Pulmonary artery endothelial cell (primary cell): ENCODE data around the gene STOML1. TPM values are rescaled to one million over a fixed set of nuclear protein-coding genes. Genes with fewer than 3 reads are reported as not detected.
"Not testable (repeated sequence)": the region's sequence is repeated elsewhere in the genome, so short reads cannot be mapped to it uniquely, and the experiment has no call there.

Experiments
- DNase-seq: peaks from one replicate; pipeline ENCODE4 v3.0.0-alpha.2; 2011; ENCODE audit warnings: low read depth, low spot score
- total RNA-seq: library from RNA; depleted of rRNA; stranded (reverse); fragments of >200 nt; gene quantifications from 2 replicates; pipeline ENCODE4 v1.2.3, GENCODE V29; 2014

STOML1 gene
- total RNA-seq, 1 donor from 2014 or later = 9.1 TPM

DNA sequence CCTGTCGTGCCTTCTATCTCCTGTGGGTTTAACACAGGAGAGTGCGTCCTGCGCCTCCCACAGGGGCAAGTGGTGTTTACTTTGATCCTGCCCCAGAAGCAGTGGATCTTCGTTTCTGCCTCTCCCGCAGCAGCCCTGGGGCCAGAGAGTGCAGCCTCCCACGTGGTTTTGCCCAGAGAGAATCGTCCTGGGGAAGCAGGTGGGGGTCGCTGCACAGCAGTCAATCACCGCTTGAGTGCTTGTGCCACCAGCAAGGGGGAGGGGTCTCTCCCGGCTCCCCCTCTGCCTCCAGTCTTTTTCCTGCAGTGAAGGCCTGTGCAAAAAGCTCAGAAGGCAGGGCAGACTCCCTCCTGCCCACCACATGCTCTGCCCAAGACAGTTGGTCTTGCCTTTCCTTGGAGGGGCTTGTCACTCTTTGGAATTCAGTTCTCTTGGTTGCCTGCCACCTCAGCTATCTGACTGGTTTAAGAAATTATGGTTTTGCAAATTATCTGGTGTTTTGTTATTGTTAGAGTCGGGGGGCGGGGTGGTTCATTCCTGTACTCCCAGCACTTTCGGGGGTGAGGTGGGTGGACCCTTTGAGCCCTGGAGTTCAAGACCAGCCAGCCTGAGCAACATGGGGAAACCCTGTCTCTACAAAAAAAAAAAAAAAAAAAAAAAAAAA is 26.9 kb downstream of the STOML1 start:
- DNase-seq = no peak

GRCh38 chr15:73964736-73965093 is 27.4 kb downstream of the STOML1 start:
- DNase-seq = no peak

DNA sequence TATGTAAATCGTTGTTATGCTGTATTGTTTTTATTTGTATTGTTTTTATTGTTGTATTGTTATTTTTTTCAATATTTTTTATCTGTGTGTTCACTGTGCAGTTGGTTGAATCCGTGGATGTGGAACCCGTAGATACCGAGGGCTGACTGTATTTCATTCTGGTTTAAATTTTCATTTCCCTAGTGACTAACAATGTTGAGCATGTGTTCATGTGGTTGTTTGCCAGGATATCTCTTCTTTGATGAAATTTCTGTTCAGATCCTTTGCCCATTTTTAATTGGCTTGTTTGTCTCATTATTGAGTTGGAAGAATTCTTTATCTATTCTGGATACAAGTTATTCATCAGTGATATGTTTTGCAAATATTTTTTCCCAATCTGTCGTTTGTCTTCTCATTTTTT is 29.7 kb downstream of the STOML1 start:
- DNase-seq = no peak

DNA sequence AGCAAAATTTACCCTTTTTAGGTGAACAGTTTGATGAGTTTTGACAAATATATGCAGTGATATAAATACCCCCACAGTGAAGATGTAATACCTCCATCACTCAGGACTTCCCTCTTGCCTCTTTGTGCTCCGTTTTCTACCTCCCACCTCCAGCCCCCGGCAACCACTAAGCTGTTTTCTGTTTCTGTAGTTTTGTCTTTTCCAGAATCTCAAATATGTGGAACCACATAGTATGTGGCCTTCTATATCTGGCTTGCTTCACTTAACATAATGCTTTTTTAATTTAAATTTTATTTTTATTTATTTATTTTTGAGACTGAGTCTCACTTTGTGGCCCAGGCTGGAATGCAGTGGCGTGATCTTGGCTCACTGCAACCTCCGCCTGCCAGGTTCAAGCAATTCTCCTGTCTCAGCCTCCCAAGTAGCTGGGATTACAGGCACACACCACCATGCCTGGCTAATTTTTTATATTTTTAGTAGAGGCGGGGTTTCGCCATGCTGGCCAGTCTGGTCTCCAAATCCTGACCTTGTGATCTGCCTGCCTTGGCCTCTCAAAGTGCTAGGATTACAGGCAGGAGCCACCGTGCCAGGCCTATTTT is 31.5 kb downstream of the STOML1 start:
- not testable (repeated sequence) for DNase-seq

DNA sequence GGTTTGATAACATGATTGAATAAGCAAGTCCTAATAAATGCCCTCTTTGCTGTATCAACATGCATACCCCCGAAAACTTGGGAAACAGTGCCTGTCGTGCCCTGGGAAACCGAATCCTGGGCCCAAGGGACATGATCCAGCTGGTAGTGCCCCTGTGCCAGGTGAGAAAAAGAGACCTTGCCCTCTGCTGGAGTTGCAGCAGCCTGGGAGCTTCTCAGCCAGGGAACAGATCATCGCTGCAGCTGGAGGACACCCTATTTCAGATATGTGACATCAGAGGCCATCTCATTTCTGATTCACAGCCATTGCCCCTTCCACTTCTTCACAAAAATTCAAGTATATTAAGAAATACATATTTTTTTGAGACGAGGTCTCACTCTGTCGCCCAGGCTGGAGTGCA is 32.3 kb downstream of the STOML1 start:
- no peak for DNase-seq

DNA sequence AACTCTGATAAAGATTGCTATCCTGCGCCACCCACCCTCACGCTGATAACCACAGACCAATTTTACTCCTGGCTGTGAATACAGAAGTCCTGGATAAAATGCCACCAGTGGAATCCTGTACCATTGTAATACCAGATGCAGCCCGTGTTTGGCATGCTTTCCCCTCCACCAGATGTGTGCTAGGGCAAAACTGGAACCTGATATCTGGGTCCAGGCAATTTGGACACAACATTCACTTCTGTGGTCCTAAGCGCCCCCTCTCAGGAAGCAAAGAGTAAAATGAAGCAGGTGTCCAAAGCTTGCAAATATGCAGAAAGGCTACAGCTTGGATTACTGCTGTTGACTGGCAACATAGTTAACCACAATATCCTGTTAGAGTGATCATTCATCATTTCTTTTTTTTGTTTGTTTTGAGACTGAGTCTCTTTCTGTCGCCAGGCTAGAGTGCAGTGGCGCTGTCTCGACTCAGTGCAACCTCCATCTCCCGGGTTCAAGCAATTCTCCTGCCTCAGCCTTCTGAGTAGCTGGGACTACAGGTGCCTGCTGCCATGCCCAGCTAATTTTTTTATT is 33.0 kb downstream of the STOML1 start:
- DNase-seq = no peak

- DNase-seq = no peak
Observed at GRCh38 chr15:73957785-73958184, 34.3 kb downstream of the STOML1 start.

- DNase-seq = no peak
Observed at GRCh38 chr15:73957276-73957675, 34.8 kb downstream of the STOML1 start.

DNA sequence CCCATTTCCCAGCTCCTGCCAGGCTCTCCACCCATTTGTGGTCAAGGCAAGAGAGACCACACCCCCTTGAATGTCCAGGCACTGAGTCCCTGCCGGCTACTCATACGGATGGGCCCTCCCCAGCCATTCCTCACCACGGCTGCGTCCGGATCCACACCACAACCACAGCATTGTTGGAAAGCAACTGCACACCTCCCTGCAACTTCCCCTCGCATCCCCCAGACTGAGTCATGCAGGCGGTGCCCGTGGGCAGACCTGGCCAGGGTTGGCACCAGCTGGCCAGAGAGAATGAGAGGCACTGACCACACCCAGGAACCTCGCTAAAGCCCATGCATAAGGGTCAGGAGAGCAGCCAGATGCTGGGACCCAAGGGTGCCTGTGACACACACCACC is 35.4 kb downstream of the STOML1 start:
- DNase-seq = peak; percentile 52

DNA sequence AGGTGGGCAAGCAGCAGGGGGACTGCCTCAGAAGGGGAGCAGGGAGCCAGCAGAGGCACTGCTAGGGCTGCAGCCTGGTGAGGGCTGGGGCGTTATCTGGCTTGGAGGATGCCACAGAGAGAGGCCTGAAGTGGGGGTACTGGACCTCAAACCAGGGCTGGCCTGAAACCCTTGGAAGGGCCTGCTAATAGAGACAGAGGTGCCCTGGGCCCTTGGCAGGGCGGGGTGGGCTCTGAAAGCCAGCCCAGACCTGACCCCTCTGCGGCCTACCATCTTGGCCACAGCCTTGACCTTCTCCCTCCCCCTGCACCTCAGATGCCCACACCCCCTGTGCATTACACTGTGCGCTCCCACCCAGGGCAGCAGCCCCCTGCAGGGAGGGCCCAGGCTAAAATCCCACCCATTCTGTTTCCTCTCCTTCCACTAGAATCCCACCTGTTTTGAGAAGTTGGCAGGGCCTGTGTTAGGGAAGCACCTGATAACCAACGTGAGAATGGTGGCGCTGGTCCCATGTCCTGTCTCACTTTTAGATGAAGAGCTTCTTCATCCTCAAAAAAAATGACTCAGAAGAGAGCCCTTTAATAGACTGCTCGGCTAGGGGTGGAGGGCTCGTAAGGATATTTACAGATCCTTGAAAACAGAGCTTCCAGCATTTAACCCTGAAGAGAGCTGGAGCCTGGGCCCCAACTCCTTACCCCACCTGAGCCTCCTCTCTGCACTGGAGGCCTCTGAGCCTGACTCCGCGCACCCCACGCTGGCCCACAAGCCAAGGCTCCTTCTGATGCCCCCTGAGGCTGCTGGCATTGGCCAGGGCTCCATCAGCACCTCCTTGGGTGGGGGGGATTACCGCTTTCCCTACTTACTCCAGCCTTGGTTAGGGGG is 36.0 kb downstream of the STOML1 start:
- DNase-seq = no peak

- no peak for DNase-seq
Observed at GRCh38 chr15:73955326-73955725, 36.8 kb downstream of the STOML1 start.

DNA sequence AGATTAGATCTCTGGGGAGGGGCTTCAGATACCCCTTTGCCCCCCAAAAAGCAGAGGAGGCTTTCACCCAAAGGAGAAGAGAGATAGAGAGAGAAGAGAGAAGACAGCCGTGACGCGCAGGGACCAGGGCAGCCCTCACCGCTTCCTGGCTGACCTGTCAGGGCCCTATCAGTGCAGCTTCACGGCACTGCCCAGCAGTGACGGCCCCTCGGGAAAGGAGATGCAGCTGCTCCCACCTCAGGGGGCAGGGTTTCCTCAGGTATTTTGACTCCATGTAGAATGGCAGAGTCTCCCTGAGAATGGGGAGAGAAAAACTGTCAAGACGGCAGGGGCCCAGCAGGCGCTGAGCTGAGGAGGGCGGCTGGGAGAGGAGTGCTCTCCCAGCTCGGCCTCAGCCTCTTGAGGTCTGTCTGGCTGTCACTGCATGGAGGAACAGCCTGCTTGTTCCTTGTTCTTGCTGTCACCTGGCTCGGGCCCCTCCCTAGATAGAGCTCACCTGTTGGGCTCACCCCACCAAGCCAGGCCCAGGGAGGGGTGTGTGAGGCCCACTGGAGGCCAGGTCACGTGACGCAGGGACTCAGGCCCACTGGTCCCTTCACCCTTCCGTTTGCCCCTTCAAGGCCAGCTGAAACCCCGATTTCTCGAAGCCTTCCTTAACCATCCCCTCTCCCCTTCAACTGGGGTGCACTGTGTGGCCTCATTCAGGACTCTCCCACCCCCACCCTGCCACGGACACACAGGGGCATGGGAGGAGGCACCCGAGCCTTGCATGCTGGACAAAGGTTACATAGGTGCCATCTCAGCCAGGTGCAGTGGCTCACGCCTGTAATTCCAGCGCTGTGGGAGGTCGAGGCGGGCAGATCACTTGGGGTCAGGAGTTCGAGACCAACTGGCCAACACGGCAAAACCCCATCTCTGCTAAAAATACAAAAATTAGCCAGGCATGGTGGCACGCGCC is 37.6 kb downstream of the STOML1 start:
- no peak for DNase-seq

DNA sequence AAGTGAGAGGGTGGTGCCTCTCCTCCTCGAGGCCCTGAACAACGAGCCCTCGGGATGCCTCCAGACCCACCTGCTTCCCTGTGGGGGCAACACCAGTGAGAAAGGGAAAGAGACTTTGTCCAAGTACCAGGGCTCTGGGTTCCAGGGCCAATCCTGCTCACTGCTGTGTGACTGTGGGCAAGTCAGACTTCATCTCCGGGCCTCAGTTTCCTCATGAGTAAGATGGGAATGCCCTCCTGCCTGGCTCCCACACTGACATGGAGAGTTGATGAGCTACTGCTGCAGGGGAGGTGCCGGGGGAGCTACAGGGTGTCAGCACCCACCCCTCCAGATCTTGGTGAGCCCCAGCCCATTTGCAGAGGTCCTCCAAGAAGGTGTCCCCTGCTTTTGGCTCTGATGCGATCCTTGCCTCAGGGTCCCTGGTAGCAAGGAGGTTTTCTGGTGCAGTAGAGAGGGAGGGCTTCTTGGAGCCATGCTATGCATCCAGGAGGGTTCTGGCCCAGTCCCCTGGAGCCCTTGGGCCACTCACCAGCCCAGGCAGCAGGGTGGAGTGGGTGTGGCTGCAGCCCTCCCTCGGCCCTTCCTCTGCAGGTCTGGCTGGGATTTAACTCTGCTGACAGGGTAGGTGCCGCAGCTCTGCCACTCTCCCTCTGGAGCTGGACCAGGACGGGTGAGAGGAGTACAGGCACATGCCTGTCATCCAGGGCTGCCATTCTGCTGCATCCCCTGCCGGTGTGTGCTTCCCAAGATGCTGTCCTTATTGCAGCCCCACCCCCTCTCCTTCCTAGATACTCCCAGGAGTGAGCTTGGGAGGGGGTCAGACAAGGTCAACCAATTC is 39.0 kb downstream of the STOML1 start:
- no peak for DNase-seq

GRCh38 chr15:73952171-73952912 is 39.8 kb downstream of the STOML1 start:
- no peak for DNase-seq

DNA sequence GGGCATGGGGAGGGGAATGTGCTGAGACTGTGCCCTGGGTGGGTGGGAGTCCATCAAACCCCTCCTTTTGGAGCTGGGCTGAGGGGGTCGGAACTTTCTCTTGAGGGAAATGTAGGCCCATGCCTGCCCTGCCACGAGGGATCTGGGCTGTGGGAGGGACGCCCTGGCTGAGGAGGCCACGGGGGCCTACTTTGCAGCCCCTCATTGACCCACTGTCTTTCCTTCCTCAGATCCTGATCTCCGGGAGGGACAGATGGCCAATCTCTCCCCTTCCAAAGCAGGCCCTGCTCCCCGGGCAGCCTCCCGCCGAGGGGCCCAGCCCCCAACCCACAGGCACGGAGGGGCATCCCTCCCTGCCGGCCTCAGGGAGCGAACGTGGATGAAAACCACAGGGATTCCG is 40.5 kb downstream of the STOML1 start:
- no peak for DNase-seq

DNA sequence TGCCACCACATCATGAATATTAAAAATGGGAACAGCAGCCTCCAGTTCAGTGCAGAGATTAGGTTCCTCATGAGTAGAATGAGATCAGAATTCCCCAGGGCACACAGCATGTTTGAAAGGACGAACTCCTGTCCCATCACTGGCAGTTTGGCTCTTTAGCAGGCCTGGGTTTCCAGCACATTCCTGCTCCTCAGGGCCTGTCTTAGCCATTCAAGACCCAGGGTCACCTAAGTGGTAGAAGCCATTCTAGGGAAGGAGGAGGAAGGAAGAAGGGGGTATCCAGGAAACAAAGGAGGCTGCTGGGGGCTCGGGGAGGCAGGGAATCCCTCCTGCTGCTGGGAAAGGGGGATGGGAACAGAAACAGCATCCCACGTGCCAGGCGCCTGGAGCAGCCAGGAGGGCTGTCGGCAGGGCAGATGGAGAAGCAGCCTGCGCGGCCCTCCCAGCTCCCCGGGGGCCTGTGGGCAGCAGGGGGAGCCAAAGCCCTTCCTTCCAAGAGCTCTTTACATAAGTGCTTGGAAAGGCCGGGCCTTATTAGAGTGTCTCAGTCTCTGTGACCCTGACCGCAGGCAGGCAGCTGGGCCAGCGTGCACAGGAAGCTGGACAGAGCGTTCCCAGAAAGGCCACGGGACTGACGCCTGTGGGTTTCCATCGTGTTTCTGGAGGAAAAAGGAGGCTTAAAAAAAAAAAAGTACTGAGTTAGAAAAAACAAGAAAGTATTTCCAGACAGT is 41.1 kb downstream of the STOML1 start:
- peak; percentile 86 for DNase-seq

DNA sequence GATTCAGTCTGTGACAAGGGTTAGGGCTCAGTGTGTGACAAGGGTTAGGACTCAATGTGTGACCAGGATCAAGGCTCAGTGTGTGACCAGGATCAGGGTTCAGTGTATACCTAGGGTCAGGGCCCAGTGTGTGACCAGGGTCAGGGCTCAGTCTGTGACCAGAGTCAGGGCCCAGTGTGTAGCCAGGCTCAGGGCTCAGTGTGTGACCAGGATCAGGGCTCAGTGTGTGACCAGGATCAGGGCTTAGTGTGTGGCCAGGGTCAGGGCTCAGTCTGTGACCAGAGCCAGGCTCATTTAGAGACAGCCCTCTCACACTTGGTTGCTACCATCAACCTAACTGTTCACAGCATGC is 41.6 kb downstream of the STOML1 start:
- DNase-seq = no peak

DNA sequence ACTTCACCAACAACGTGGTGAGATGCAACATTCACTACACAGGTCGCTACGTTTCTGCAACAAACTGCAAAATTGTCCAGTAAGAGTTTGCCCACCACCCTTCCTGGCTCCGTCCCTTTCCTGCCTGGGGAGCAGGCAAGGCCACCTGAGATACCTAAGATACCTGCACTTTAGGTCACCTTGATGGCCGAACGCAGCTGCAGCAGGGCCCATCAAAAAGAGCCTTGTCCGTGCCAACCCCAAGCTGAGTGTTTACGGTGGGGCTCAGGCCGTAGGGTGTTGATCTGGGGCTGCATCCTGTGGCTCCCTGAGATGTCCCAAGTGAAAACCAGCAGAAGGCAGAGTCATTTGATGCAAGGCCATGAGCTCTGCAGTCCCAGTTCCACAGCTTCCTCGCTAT is 42.6 kb downstream of the STOML1 start:
- DNase-seq = no peak

GRCh38 chr15:73948982-73949381 is 43.1 kb downstream of the STOML1 start:
- no peak for DNase-seq
